22Rv1 (cell line): ENCODE data around the gene ALLC.

ENCODE experiments used
- H3K27ac ChIP-seq: fragments of 450-650 bp; 2 replicates; pipeline ENCODE4 v1.5.1; 2017
- CTCF ChIP-seq: fragments of 450-650 bp; IDR thresholded peaks from 2 replicates; pipeline ENCODE4 v1.5.1; 2017; ENCODE audit warnings: mild to moderate bottlenecking
- ZFX ChIP-seq: fragments of 450-650 bp; IDR thresholded peaks from 2 replicates; pipeline ENCODE4 v1.6.1; 2017; ENCODE audit warnings: antibody characterized with exemption, borderline replicate concordance

Gene ALLC

GRCh38 chr2:3648652-3649177, 9.3 kb upstream of the ALLC start:
- TF ChIP-seq CTCF (no peak), ZFX (no peak)
- H3K27ac ChIP-seq = no peak overlapping the region

GRCh38 chr2:3649581-3649980, 8.4 kb upstream of the ALLC start:
- TF ChIP-seq CTCF = no peak
- no peak for TF ChIP-seq ZFX
- no peak overlapping the region for H3K27ac ChIP-seq

- TF ChIP-seq CTCF (no peak), ZFX (no peak)
- H3K27ac ChIP-seq = no peak overlapping the region
Measured at GRCh38 chr2:3650140-3650920, 7.7 kb upstream of the ALLC start.

- peak overlapping the region; percentile 54 for H3K27ac ChIP-seq
Measured at GRCh38 chr2:3651691-3652648, 6.0 kb upstream of the ALLC start.

GRCh38 chr2:3652896-3653625, 4.9 kb upstream of the ALLC start:
- H3K27ac ChIP-seq = no peak overlapping the region
- TF ChIP-seq ZFX = no peak
- no peak for TF ChIP-seq CTCF

More at GRCh38 chr2:3651691-3652648, 6.0 kb upstream of the ALLC start:
- TF ChIP-seq CTCF (no peak), ZFX (no peak)

GRCh38 chr2:3654011-3654410, 4.0 kb upstream of the ALLC start:
- TF ChIP-seq ZFX = no peak
- no peak for TF ChIP-seq CTCF
- H3K27ac ChIP-seq = no peak overlapping the region
